Activated naive CD8-positive, alpha-beta T cell treated with anti-CD3 and anti-CD28 coated beads, Interleukin-2, amount 50 U/mL, for 24 hours (primary cell): ENCODE measurements around the gene LACRT.

Experiments used
- ATAC-seq: fragments of 150-1000 bp; cut with Tn5 transposase; one replicate; pipeline ENCODE4 v1.10.0; 2021
- DNase-seq: peaks from one replicate; pipeline ENCODE4 v3.0.0; 2021
- H3K27ac Mint-ChIP-seq: one replicate; pipeline ENCODE4 v1.8.0; 2021; ENCODE audit warnings: mild to moderate bottlenecking, mixed read lengths
- H3K27me3 Mint-ChIP-seq: one replicate; pipeline ENCODE4 v1.8.0; 2021; ENCODE audit warnings: mixed read lengths
- H3K36me3 Mint-ChIP-seq: one replicate; pipeline ENCODE4 v1.8.0; 2021; ENCODE audit warnings: low read depth, mixed read lengths
- H3K4me1 Mint-ChIP-seq: one replicate; pipeline ENCODE4 v1.8.0; 2021; ENCODE audit warnings: mixed read lengths
- H3K4me3 Mint-ChIP-seq: one replicate; pipeline ENCODE4 v1.8.0; 2021; ENCODE audit warnings: mild to moderate bottlenecking, moderate library complexity, mixed read lengths
- H3K9me3 Mint-ChIP-seq: one replicate; pipeline ENCODE4 v1.8.0; 2021; ENCODE audit warnings: mixed read lengths

LACRT gene

DNA sequence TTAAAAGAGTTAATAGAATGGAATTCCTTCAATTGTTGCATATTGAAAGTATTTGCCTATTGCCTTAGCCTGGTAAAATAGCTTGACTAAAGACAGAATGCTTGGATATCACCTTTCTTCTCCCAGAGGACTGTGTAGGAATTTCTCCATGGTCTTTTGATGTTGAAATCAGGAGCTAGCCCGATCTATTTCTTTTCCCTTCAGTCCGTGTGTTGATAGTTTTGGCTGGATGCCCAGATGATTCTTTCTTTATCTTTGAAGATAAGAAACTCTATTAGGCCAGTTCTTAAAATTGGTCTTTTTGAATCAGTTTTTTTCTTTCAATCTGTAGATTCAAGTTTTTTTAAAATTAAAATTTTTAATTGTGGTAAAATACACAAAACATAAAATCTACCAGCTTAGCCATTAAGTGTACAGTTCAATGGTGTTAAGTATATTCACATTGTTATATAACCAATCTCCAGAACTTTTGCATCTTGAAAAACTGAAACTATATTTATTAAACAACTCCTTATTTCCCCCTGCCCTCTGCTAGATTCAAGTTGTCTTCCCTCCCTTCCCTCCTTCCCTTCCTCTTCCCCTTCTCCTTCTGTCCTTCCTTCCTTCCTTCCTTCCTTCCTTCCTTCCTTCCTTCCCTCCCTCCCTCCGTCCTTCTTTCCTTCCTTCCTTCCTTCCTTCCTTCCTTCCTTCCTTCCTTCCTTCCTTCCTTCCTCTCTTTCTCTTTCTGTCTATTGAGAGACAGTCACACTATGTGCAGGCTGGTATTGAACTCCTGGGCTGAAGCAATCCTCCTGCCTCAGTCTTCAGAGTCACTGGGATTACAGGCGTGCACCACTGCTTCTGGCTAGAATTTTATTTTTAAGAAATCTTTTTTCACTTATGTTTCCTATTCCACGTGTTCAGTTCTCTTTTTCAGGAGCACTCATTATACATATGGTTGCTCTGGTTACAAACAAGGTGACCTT lies 10.1 kb downstream of the LACRT start:
- Mint-ChIP-seq H3K27ac (no peak overlapping the region), H3K36me3 (peaks cover 4% of the 10 kb centered on the region), H3K27me3 (peaks cover 58% of the 10 kb centered on the region)

DNA sequence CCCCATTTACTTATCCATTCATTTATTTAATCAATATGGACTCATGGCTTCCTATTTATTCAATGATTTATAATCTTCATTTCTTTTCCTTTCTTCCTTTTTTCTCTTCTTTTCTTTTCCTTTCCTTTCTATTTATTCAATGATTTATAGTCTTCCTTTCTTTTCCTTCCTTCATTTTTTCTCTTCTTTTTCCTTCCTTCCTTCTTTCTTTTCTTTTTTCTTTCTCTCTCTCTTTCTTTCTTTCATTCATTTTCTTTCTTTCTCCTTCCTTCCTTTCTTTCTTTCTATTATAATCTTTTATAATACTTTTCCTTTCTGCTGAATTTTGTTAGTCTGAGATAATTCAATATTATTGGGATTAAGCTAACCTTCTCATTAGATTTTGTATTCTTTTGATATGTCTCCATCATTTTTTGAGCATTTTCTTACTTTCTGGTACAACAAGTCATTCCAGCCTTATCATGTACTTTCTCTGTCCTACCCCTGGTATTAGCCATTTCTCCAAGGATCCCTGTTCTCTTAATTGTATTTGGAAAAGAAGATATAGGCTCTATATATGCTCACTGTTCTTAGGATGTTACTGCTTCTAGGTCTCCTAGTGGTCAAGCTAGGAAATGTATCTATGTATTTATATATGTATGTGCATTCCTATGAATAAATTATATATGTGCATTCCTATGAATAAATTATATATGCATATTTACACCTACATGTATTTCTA lies 12.1 kb downstream of the LACRT start:
- ATAC-seq, result no peak
- Mint-ChIP-seq H3K36me3 (peaks cover 4% of the 10 kb centered on the region), H3K4me1 (no peaks in the 10 kb centered on the region), H3K4me3 (no peak overlapping the region), H3K27ac (no peak overlapping the region), H3K9me3 (peaks cover 8% of the 10 kb centered on the region), H3K27me3 (peaks cover 56% of the 10 kb centered on the region)
- DNase-seq, result no peak

More for the DNA sequence above, 10.1 kb downstream of the LACRT start:
- no peaks in the 10 kb centered on the region for H3K4me1 Mint-ChIP-seq
- H3K4me3 Mint-ChIP-seq, result no peak overlapping the region
- ATAC-seq, result no peak
- H3K9me3 Mint-ChIP-seq, result peaks cover 13% of the 10 kb centered on the region
- DNase-seq, result no peak

DNA sequence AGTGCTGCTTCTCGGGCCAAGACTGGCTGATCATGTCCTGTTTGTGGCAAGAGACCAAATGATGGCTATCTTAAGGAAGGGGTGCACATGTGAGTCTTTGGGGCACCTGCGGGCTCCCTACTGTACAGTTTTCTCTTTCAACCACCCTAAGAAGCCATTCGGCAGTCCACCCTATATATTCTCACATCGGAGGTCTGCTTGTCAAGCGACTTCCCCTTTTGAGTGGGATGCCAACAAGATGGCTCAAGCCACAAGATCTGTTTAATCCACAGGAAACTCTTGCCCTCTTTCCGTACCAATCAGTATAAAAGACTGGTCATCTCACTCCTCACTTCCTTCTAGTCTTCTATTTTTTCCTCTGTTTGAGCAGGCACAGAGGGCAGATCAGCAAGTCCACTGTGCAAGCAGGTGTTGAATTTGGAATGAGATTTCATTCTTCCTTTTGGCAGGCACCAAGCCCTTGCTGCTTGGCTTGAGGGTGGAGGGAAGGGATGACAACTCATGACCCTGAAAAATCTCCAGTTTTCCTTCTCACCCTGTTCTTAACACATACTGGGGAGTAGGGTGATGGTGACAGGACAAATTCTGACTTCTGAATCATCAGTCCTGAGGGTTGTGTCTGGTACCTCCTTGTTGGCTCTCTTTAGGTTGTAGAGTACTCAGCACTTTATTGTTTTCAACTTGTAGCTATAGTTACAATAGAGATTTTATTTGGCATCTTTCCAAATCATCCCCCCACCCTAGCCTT lies 17.6 kb downstream of the LACRT start:
- Mint-ChIP-seq H3K9me3 (no peaks in the 10 kb centered on the region), H3K4me3 (no peak overlapping the region), H3K27ac (no peak overlapping the region), H3K36me3 (no peaks in the 10 kb centered on the region), H3K4me1 (peaks cover 7% of the 10 kb centered on the region), H3K27me3 (peaks cover 55% of the 10 kb centered on the region)
- ATAC-seq (no peak), DNase-seq (no peak)

DNA sequence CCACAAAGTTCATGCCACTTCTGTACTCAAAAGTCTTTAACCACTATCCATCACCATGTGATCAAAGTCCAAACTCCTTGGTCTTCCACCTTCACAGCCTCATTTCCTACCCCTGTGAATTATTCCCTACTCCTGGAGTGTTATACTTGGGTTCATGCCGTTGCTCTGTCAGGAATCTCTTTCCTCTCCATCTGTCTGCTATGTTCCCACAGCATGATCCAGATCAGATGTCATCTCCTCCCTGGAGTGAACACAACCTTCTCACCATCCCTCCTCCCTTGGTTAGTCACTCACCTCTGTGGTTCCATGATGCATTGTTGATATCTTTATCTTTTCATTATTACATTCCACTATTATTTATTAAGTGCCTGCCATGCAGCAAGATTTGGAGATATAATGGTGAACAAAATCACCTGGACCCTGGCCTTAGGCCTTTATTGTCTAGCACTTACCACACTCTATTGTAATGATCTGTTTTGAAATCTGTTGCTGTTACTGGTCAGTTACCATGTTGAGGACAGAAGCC lies 22.4 kb downstream of the LACRT start:
- H3K9me3 Mint-ChIP-seq, result no peaks in the 10 kb centered on the region
- H3K36me3 Mint-ChIP-seq, result no peaks in the 10 kb centered on the region
- ATAC-seq (no peak), DNase-seq (no peak)
- H3K4me3 Mint-ChIP-seq, result no peak overlapping the region
- H3K4me1 Mint-ChIP-seq, result peaks cover 7% of the 10 kb centered on the region
- H3K27me3 Mint-ChIP-seq, result peaks cover 34% of the 10 kb centered on the region
- H3K27ac Mint-ChIP-seq, result no peak overlapping the region

DNA sequence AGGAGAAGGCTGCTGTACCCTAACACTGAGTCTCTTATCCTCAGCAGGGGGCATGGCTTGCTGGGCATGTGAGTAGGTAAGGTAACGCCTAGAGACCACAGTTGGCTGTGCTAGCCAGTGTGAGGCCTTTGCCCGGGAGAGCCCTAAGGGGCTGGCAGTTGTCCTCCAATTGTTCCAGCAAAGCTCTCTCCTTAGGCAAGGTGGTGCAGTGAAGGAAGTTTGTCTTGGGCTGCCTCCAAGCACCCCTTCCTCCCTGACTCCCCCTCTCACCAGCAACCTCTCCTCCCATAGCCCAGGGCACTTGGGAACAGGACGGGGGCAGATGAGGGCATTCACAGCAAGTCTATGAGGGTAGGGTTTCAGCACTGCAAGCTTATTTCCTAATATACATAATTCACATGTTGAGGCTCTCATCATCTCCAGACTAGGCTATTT lies 23.0 kb downstream of the LACRT start:
- DNase-seq (no peak), ATAC-seq (no peak)
- no peaks in the 10 kb centered on the region for H3K36me3 Mint-ChIP-seq
- no peak overlapping the region for H3K4me3 Mint-ChIP-seq
- H3K27ac Mint-ChIP-seq, result no peak overlapping the region
- H3K27me3 Mint-ChIP-seq, result peaks cover 28% of the 10 kb centered on the region
- H3K4me1 Mint-ChIP-seq, result peaks cover 2% of the 10 kb centered on the region
- H3K9me3 Mint-ChIP-seq, result no peaks in the 10 kb centered on the region

DNA sequence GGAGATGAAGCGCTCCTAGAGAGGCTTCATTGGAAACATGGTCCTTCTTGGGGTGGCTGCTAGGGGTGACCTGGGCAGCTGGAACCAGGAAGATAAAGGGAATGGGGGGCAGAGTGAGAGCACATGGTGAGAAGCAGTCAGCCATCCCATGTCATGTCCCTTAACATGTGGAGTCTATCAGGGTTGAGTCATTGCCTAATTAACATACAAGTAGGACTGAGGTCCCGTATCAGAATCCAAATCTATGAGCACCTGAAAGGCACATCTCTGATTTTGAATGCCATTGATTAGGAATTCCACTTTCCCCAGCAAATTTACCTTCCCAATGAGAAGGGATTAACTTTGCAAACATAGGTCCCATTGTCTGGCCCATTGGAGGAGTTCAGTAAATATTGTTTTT lies 25.9 kb downstream of the LACRT start:
- peaks cover 4% of the 10 kb centered on the region for H3K27me3 Mint-ChIP-seq
- DNase-seq (no peak), ATAC-seq (no peak)
- no peak overlapping the region for H3K4me3 Mint-ChIP-seq
- no peaks in the 10 kb centered on the region for H3K4me1 Mint-ChIP-seq
- H3K36me3 Mint-ChIP-seq, result no peaks in the 10 kb centered on the region
- H3K27ac Mint-ChIP-seq, result no peak overlapping the region
- no peaks in the 10 kb centered on the region for H3K9me3 Mint-ChIP-seq

DNA sequence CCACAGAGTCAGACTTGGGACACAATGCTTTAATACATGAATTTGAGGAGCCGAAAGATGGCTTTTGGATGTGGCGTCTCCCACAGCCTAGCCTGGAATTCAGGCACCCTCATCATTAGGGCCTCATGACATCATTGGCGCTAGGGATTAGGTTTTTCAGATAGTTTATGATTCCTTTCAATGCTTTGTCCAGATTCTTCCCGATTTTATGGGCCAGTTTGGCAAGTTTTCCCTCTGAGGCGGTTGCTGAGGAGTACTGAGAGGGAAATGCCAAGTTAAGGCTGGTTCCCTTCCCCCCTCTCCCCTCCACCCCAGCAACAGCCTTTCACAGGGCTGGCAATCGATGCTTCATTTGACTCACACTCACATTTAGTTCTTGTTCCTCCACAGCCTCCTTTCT lies 26.5 kb downstream of the LACRT start:
- ATAC-seq (no peak), DNase-seq (no peak)
- H3K4me3 Mint-ChIP-seq, result no peak overlapping the region
- peaks cover 2% of the 10 kb centered on the region for H3K4me1 Mint-ChIP-seq
- H3K27ac Mint-ChIP-seq, result no peak overlapping the region
- H3K36me3 Mint-ChIP-seq, result no peaks in the 10 kb centered on the region
- H3K9me3 Mint-ChIP-seq, result no peaks in the 10 kb centered on the region
- peaks cover under 1% of the 10 kb centered on the region for H3K27me3 Mint-ChIP-seq

DNA sequence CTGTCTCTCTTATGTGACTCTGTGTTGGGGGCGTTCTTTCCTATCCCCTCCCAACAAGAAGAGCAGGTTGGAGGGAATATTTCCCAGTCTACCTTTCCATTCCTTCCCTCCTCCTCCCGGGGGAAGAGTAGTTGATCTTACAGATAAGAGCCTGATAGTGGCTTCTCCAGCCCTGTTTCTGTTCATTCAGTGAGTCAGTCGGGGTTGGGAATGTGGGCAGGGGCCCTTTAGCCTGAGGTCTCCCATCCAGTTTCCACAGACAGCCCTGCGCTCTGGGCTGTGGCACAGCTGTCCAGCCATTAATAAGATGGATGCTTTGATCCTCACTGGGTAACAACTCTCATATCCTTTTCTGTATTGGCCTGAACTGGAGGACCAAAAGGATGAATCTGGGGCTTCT lies 28.1 kb downstream of the LACRT start:
- no peak overlapping the region for H3K27ac Mint-ChIP-seq
- H3K36me3 Mint-ChIP-seq, result no peaks in the 10 kb centered on the region
- no peak for DNase-seq
- no peaks in the 10 kb centered on the region for H3K27me3 Mint-ChIP-seq
- peaks cover 2% of the 10 kb centered on the region for H3K4me1 Mint-ChIP-seq
- no peaks in the 10 kb centered on the region for H3K9me3 Mint-ChIP-seq
- ATAC-seq, result no peak
- no peak overlapping the region for H3K4me3 Mint-ChIP-seq

DNA sequence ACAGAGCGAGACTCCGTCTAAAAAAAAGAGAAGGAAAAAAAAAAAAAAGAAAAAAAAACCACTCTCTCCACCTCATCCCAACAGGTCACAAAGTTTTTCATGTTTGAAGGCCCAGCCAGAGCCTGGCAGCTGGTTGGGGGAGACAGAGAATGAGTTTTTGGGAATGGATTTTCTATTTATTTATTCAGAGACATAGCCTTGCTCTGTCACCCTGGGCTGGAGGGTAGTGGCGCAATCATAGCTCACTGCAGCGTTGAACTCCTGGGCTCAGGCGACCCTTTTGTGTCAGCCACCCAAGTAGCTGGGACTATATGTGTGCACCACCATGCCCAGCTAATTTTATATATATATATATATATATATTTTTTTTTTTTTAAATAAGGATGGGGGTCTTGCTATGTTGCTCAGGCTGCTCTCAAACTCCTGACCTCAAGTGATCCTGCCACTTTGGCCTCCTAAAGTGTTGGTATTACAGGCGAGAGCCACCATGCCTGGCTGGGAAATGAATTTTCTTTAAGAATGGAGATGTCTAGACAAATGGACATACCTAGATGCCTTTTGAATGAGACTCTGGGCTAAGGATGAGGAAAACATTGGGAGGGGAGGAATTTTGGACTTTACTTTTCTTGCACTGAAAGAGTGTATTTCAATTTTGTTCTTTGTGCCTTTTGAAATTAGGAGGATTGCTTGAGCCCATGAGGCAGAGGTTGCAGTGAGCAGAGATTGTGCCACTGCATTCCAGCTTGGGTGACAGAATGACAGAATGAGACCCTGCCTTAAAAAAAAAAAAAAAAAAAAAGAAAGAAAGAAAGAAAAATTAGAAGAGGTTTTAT lies 29.3 kb downstream of the LACRT start:
- H3K36me3 Mint-ChIP-seq, result no peaks in the 10 kb centered on the region
- H3K4me1 Mint-ChIP-seq, result peaks cover 2% of the 10 kb centered on the region
- no peak for DNase-seq
- no peak for ATAC-seq
- H3K27me3 Mint-ChIP-seq, result no peaks in the 10 kb centered on the region
- H3K27ac Mint-ChIP-seq, result no peak overlapping the region
- H3K4me3 Mint-ChIP-seq, result no peak overlapping the region
- no peaks in the 10 kb centered on the region for H3K9me3 Mint-ChIP-seq

DNA sequence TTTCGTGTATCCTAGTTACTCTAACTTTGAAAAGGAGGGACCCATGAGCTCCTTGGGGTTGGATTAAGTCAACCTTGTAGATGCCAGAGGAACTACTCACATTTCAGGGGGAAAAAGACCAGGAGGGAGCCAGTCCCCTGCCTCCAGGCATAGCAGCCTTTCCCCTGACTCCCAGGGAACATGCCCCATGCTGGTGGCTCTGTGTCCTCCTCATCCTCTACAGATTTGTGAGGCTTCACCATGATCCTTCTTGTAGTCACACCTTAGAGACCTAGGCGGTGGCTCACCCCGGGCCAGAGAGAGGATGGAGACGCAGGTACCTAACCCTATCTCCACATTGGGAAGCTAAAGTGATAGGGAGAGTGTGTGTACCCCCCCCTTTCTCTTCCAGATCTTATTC lies 30.3 kb downstream of the LACRT start:
- no peak overlapping the region for H3K4me3 Mint-ChIP-seq
- DNase-seq, result no peak
- H3K27me3 Mint-ChIP-seq, result no peaks in the 10 kb centered on the region
- no peak for ATAC-seq
- H3K27ac Mint-ChIP-seq, result no peak overlapping the region
- peaks cover 2% of the 10 kb centered on the region for H3K4me1 Mint-ChIP-seq
- H3K9me3 Mint-ChIP-seq, result no peaks in the 10 kb centered on the region
- H3K36me3 Mint-ChIP-seq, result no peaks in the 10 kb centered on the region

DNA sequence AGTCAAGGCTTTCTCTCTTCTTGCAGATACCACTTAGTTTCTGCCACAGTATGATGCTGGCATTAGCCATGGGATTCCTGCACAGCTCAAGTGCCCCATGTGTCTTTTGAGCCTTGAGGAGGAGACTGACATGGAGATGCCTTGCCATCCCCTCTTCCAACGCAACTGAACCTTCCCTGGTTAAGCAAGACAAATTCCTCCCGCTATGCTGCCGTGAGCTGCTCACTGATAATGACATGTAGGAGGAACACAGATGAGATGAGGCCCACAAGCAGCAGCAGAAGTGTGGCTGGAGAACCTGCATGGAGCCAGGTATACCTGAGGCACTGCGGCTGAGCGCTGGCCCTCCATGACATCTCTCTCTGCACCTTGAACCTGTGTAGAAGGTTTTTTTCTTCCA lies 30.8 kb downstream of the LACRT start:
- peaks cover 2% of the 10 kb centered on the region for H3K4me1 Mint-ChIP-seq

DNA sequence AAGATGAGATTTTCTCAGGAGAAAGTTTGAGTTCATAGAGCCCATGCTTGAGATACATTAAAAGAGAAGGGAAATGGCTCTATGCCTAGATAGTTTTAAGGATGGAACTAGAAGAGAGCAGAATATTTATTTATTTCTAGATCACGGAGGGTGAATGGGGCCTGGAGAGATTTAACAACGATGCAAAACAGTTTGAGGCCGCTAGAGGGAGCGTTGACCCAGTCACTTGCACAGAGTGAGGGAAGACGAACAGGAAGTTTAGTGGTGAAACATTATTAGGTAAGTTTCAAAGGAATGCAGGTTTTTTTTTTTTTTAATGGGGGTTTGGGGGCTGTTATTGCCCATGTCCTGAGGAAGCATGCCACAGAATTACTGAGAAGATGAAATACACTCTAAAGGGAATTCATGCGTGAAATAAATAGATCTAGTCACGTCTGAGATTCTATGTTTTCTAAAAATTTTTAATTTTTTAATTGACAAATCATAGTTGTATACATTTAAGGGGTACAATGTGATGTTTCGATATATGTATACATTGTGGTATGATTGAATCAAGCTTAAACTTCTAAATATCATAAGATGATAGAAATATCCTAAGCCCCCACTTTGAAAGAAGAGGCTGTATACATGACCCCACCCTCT lies 31.4 kb downstream of the LACRT start:
- no peak overlapping the region for H3K27ac Mint-ChIP-seq

More for the DNA sequence above, 30.8 kb downstream of the LACRT start:
- no peaks in the 10 kb centered on the region for H3K36me3 Mint-ChIP-seq
- ATAC-seq (no peak), DNase-seq (no peak)
- no peaks in the 10 kb centered on the region for H3K9me3 Mint-ChIP-seq
- H3K4me3 Mint-ChIP-seq, result no peak overlapping the region
- no peak overlapping the region for H3K27ac Mint-ChIP-seq
- H3K27me3 Mint-ChIP-seq, result no peaks in the 10 kb centered on the region

DNA sequence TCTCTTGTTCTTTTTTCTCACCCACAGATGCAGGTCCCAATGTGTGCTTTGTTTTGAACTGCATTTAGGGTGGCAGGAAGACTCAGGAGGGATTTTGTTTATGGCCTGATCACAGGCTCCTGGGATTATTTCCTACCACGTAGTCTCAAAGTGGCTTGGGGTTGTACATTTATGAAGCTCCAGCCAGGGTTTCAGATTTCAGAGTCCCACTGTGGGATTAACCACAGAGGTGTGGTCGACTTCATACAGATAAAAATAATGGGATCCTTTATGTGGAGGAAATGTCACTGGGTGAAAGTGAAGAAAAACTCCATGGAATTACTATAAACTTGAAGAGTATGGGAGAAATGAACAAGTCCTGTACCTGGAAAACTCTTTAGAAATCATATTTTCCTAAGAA lies 32.0 kb downstream of the LACRT start:
- Mint-ChIP-seq H3K4me1 (peaks cover 2% of the 10 kb centered on the region), H3K36me3 (no peaks in the 10 kb centered on the region), H3K9me3 (no peaks in the 10 kb centered on the region), H3K4me3 (no peak overlapping the region), H3K27ac (no peak overlapping the region), H3K27me3 (no peaks in the 10 kb centered on the region)
- DNase-seq (no peak), ATAC-seq (no peak)

More for the DNA sequence above, 31.4 kb downstream of the LACRT start:
- DNase-seq (peak; percentile 67), ATAC-seq (peak; percentile 86)
- Mint-ChIP-seq H3K4me1 (peaks cover 2% of the 10 kb centered on the region), H3K4me3 (no peak overlapping the region), H3K27me3 (no peaks in the 10 kb centered on the region), H3K9me3 (no peaks in the 10 kb centered on the region), H3K36me3 (no peaks in the 10 kb centered on the region)
